ENCODE data around the gene CDCA8. TPM values are rescaled to one million over a fixed set of nuclear protein-coding genes. Genes with fewer than 3 reads are reported as not detected.

The CDCA8 gene
- polyA plus RNA-seq, 2 of the 4 experiments (the other 2 are of a cell fraction), result 26.8 to 32.1 TPM

DNA sequence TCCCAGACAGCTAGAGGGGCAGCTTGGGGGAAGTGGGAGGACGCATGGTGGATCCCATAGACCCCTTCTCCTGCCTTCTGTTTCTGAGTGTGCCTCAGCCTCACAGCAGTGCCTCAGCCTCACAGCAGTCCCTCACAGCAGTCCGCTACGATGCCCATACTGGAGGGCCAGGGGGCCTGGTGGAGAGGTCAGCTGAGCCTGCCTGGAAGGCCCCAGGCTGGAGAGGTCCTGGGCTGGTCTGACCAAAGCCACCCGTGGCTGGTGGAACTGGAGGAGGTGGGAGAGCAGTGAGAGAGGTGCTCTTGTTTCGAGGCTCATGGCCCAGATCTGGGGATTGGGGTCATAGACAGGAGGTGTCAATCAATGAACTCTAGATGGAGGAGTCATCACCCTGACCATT lies 41.6 kb upstream of the CDCA8 start:
- ChIA-PET POLR2A (no interaction called here), CTCF (interaction anchor here (1.3 kb wide), 1 partner anchor 13 kb away, joined by 3 read pairs; no protein-coding TSS in a partner anchor)
- Histone ChIP-seq H3K4me2 (no peak overlapping the region), H3K9me3 (no peaks in the 10 kb centered on the region), H3K4me1 (no peaks in the 10 kb centered on the region), H3K27ac (no peak overlapping the region), H3K4me3 (no peak overlapping the region)
- no peak for DNase-seq (ENCODE audit: low read depth in 1 of 2, low spot score in 1 of 2)
- no peak for TF ChIP-seq RCOR1 (IDR thresholded peaks at IDR 0.05; ENCODE audit: low read depth, low read length)
- TF ChIP-seq EP300 (IDR thresholded peaks at IDR 0.05), result no peak
- no peak for TF ChIP-seq CBX2 (IDR thresholded peaks at IDR 0.05; ENCODE audit: borderline replicate concordance, low read depth)
- no peak for TF ChIP-seq FOXS1 (CRISPR knock-in tag; IDR thresholded peaks at IDR 0.05)
- TF ChIP-seq NFE2L2 (conservative IDR thresholded peaks at IDR 0.05; ENCODE audit: low read length), result no peak
- TF ChIP-seq, protein P1, sequence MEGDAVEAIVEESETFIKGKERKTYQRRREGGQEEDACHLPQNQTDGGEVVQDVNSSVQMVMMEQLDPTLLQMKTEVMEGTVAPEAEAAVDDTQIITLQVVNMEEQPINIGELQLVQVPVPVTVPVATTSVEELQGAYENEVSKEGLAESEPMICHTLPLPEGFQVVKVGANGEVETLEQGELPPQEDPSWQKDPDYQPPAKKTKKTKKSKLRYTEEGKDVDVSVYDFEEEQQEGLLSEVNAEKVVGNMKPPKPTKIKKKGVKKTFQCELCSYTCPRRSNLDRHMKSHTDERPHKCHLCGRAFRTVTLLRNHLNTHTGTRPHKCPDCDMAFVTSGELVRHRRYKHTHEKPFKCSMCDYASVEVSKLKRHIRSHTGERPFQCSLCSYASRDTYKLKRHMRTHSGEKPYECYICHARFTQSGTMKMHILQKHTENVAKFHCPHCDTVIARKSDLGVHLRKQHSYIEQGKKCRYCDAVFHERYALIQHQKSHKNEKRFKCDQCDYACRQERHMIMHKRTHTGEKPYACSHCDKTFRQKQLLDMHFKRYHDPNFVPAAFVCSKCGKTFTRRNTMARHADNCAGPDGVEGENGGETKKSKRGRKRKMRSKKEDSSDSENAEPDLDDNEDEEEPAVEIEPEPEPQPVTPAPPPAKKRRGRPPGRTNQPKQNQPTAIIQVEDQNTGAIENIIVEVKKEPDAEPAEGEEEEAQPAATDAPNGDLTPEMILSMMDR (IDR thresholded peaks at IDR 0.05), result no peak
- TF ChIP-seq GATA3 (IDR thresholded peaks at IDR 0.05; ENCODE audit: borderline replicate concordance), result no peak
- no peak for TF ChIP-seq KDM1A (IDR thresholded peaks at IDR 0.05; ENCODE audit: low read depth)
- no peak for TF ChIP-seq KDM5A (IDR thresholded peaks at IDR 0.05)
- TF ChIP-seq PHF8 (IDR thresholded peaks at IDR 0.05; ENCODE audit: borderline replicate concordance, low read depth), result no peak
- no peak for TF ChIP-seq FOSB (CRISPR knock-in tag; IDR thresholded peaks at IDR 0.05)
- TF ChIP-seq JUNB (IDR thresholded peaks at IDR 0.05), result no peak
- no peak for TF ChIP-seq HOXA7 (CRISPR knock-in tag; IDR thresholded peaks at IDR 0.05)
- TF ChIP-seq POLR2A (IDR thresholded peaks at IDR 0.05; ENCODE audit: low read length), result no peak
- TF ChIP-seq CEBPB (IDR thresholded peaks at IDR 0.05), result no peak
- TF ChIP-seq CBX8 (IDR thresholded peaks at IDR 0.05), result no peak
- no peak for ATAC-seq
- WGBS (ENCODE audit: missing lambda C conversion rate), result 19% methylated on average over 3 of the region's 5 CpGs
- FAIRE-seq, result no peak

DNA sequence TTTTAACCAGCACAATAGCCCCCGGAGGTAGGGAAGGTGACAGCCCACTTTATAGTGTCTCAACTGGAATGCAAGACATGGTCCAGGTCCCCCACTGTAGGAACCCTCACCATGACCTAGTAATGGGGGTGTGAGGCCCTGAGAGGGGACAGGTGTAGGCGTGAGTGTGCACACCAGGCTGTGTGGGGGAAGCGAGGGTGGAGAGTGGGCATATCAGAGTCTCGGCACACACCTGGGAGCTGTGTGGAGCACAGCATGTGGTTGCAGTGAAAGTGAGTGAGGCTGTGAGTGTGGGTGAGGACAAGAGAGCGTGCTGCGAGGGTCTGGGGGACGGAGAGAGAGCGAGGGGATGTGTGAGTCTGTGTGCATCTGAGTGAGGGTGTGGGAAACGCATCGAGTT lies 40.5 kb upstream of the CDCA8 start:
- no peak for FAIRE-seq
- no peaks in the 10 kb centered on the region for H3K9me3 ChIP-seq
- TF ChIP-seq HOXA7 (CRISPR knock-in tag; IDR thresholded peaks at IDR 0.05) (no peak), FOSL2 (IDR thresholded peaks at IDR 0.05) (no peak), FOSL2 (CRISPR knock-in tag; IDR thresholded peaks at IDR 0.05) (no peak), NFE2L2 (conservative IDR thresholded peaks at IDR 0.05; ENCODE audit: low read length) (no peak), NR3C1 (IDR thresholded peaks at IDR 0.05) (no peak), POLR2AphosphoS2 (conservative IDR thresholded peaks at IDR 0.05; ENCODE audit: low read length) (no peak), NPAS2 (CRISPR knock-in tag; IDR thresholded peaks at IDR 0.05; ENCODE audit: borderline replicate concordance) (no peak), RNF2 (IDR thresholded peaks at IDR 0.05; ENCODE audit: borderline replicate concordance, low read depth) (no peak), EHF (CRISPR knock-in tag; IDR thresholded peaks at IDR 0.05) (no peak), CEBPB (IDR thresholded peaks at IDR 0.05) (no peak), TFCP2L1 (CRISPR knock-in tag; IDR thresholded peaks at IDR 0.05) (no peak), ZFP36 (IDR thresholded peaks at IDR 0.05; ENCODE audit: borderline replicate concordance, partially characterized antibody) (no peak)
- TF ChIP-seq, protein P1 (IDR thresholded peaks at IDR 0.05), result no peak
- TF ChIP-seq, protein P2, sequence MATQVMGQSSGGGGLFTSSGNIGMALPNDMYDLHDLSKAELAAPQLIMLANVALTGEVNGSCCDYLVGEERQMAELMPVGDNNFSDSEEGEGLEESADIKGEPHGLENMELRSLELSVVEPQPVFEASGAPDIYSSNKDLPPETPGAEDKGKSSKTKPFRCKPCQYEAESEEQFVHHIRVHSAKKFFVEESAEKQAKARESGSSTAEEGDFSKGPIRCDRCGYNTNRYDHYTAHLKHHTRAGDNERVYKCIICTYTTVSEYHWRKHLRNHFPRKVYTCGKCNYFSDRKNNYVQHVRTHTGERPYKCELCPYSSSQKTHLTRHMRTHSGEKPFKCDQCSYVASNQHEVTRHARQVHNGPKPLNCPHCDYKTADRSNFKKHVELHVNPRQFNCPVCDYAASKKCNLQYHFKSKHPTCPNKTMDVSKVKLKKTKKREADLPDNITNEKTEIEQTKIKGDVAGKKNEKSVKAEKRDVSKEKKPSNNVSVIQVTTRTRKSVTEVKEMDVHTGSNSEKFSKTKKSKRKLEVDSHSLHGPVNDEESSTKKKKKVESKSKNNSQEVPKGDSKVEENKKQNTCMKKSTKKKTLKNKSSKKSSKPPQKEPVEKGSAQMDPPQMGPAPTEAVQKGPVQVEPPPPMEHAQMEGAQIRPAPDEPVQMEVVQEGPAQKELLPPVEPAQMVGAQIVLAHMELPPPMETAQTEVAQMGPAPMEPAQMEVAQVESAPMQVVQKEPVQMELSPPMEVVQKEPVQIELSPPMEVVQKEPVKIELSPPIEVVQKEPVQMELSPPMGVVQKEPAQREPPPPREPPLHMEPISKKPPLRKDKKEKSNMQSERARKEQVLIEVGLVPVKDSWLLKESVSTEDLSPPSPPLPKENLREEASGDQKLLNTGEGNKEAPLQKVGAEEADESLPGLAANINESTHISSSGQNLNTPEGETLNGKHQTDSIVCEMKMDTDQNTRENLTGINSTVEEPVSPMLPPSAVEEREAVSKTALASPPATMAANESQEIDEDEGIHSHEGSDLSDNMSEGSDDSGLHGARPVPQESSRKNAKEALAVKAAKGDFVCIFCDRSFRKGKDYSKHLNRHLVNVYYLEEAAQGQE (IDR thresholded peaks at IDR 0.05), result no peak
- TF ChIP-seq, protein P3, sequence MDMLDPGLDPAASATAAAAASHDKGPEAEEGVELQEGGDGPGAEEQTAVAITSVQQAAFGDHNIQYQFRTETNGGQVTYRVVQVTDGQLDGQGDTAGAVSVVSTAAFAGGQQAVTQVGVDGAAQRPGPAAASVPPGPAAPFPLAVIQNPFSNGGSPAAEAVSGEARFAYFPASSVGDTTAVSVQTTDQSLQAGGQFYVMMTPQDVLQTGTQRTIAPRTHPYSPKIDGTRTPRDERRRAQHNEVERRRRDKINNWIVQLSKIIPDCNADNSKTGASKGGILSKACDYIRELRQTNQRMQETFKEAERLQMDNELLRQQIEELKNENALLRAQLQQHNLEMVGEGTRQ (IDR thresholded peaks at IDR 0.05), result no peak
- WGBS (ENCODE audit: missing lambda C conversion rate), result 50% methylated on average over 10 of the region's 10 CpGs
- no peak for DNase-seq (ENCODE audit: low read depth in 1 of 2, low spot score in 1 of 2)
- ChIA-PET POLR2A (no interaction called here), CTCF (no interaction called here)
- no peak for ATAC-seq
- no peaks in the 10 kb centered on the region for H3K4me1 ChIP-seq
- H3K4me3 ChIP-seq, result no peak overlapping the region
- H3K27ac ChIP-seq, result no peak overlapping the region
- H3K4me2 ChIP-seq, result no peak overlapping the region
